ENCODE data around the gene TTLL9. TPM values are rescaled to one million over a fixed set of nuclear protein-coding genes. Genes with fewer than 3 reads are reported as not detected.
"Not testable (repeated sequence)": the region's sequence is repeated elsewhere in the genome, so short reads cannot be mapped to it uniquely, and the experiment has no call there.

The TTLL9 gene
- total RNA-seq, 1 donor from 2014 or later = 0.60 TPM

- no peak for ATAC-seq (ENCODE audit: low read depth)
These were observed 46.3 kb upstream of the TTLL9 start for GRCh38 chr20:31824125-31824485.

GRCh38 chr20:31824554-31825313, 45.7 kb upstream of the TTLL9 start:
- Mint-ChIP-seq H3K36me3 (ENCODE audit: low read depth) (no peaks in the 10 kb centered on the region), H3K27ac (no peak overlapping the region), H3K4me3 (no peak overlapping the region), H3K27me3 (no peaks in the 10 kb centered on the region), H3K4me1 (peaks cover 5% of the 10 kb centered on the region), H3K9me3 (no peaks in the 10 kb centered on the region)
- POLR2A ChIA-PET = no interaction called here
- ATAC-seq (ENCODE audit: low read depth) (no peak), DNase-seq (no peak)
- no peak for TF ChIP-seq CTCF (IDR thresholded peaks at IDR 0.05)
- intact Hi-C loops (cut with micrococcal nuclease) = no loop called here
- CTCF ChIA-PET = interaction anchor here (1.2 to 2.5 kb wide), 5 partner anchors 18 to 954 kb away, joined by 3 to 18 read pairs (median 7); no protein-coding TSS in a partner anchor

More at GRCh38 chr20:31824125-31824485, 46.3 kb upstream of the TTLL9 start:
- ChIA-PET CTCF (interaction anchor here (1.1 to 3.5 kb wide), 10 partner anchors 10 to 954 kb away, joined by 3 to 43 read pairs (median 6); partner anchors contain the start of genes FOXS1 and PDRG1), POLR2A (no interaction called here)
- no peak for TF ChIP-seq CTCF (IDR thresholded peaks at IDR 0.05)
- Mint-ChIP-seq H3K4me3 (no peak overlapping the region), H3K36me3 (ENCODE audit: low read depth) (no peaks in the 10 kb centered on the region), H3K4me1 (peaks cover 4% of the 10 kb centered on the region), H3K27me3 (no peaks in the 10 kb centered on the region), H3K9me3 (no peaks in the 10 kb centered on the region), H3K27ac (no peak overlapping the region)
- DNase-seq = no peak
- intact Hi-C loops (cut with micrococcal nuclease) = no loop called here

GRCh38 chr20:31826074-31826473, 44.4 kb upstream of the TTLL9 start:
- no peak for DNase-seq
- H3K27ac Mint-ChIP-seq = no peak overlapping the region
- ATAC-seq (ENCODE audit: low read depth) = no peak

GRCh38 chr20:31827059-31827458, 43.4 kb upstream of the TTLL9 start:
- POLR2A ChIA-PET = no interaction called here
- H3K27me3 Mint-ChIP-seq = no peaks in the 10 kb centered on the region
- no peaks in the 10 kb centered on the region for H3K36me3 Mint-ChIP-seq (ENCODE audit: low read depth)
- DNase-seq = no peak
- ATAC-seq (ENCODE audit: low read depth) = no peak
- no peak overlapping the region for H3K27ac Mint-ChIP-seq
- H3K9me3 Mint-ChIP-seq = no peaks in the 10 kb centered on the region
- CTCF ChIA-PET = interaction anchor here (1.0 to 1.2 kb wide), 2 partner anchors 125 to 204 kb away, joined by 3 read pairs; partner anchors contain the start of gene PDRG1
- no peak for TF ChIP-seq CTCF (IDR thresholded peaks at IDR 0.05)
- H3K4me3 Mint-ChIP-seq = no peak overlapping the region
- intact Hi-C loops (cut with micrococcal nuclease) = no loop called here
- peaks cover 10% of the 10 kb centered on the region for H3K4me1 Mint-ChIP-seq

More at GRCh38 chr20:31826074-31826473, 44.4 kb upstream of the TTLL9 start:
- ChIA-PET CTCF (no interaction called here), POLR2A (no interaction called here)
- Mint-ChIP-seq H3K27me3 (no peaks in the 10 kb centered on the region), H3K4me1 (peaks cover 10% of the 10 kb centered on the region), H3K9me3 (no peaks in the 10 kb centered on the region), H3K4me3 (no peak overlapping the region), H3K36me3 (ENCODE audit: low read depth) (no peaks in the 10 kb centered on the region)
- intact Hi-C loops (cut with micrococcal nuclease) = no loop called here
- no peak for TF ChIP-seq CTCF (IDR thresholded peaks at IDR 0.05)

- H3K27ac Mint-ChIP-seq; DNase-seq; POLR2A ChIA-PET; H3K4me3 Mint-ChIP-seq; CTCF ChIA-PET; H3K9me3 Mint-ChIP-seq; ATAC-seq (ENCODE audit: low read depth); intact Hi-C loops (cut with micrococcal nuclease); H3K36me3 Mint-ChIP-seq (ENCODE audit: low read depth); H3K27me3 Mint-ChIP-seq; H3K4me1 Mint-ChIP-seq: not testable (repeated sequence)
These were observed 42.4 kb upstream of the TTLL9 start for GRCh38 chr20:31828016-31828415.
